Endodermal cell (in vitro differentiated cells): Measurements from ENCODE around the gene MIOS. TPM values are rescaled to one million over a fixed set of nuclear protein-coding genes. Genes with fewer than 3 reads are reported as not detected.
A peak's percentile ranks its signal among the peaks of the same experiment; 100 is the strongest.

Experiments used
- DNase-seq: peaks from one replicate; pipeline ENCODE4 v3.0.0-alpha.2; 2017
- H3K27ac ChIP-seq: 2 replicates; pipeline ENCODE4 v1.5.1; 2013; ENCODE audit warnings: mild to moderate bottlenecking, low read depth, low read length, moderate library complexity
- H3K27me3 ChIP-seq: 2 replicates; pipeline ENCODE4 v1.6.1; 2013; ENCODE audit warnings: mild to moderate bottlenecking, low read length, moderate library complexity; ENCODE audit not compliant: insufficient read depth, control insufficient read depth, poor library complexity, severe bottlenecking
- H3K36me3 ChIP-seq: 2 replicates; pipeline ENCODE4 v1.7.0; 2013; ENCODE audit warnings: mild to moderate bottlenecking, low read length, moderate library complexity; ENCODE audit not compliant: control insufficient read depth, insufficient read depth
- H3K4me1 ChIP-seq: one replicate; pipeline ENCODE4 v1.7.0; 2013; ENCODE audit warnings: low read length; ENCODE audit not compliant: control insufficient read depth, insufficient read depth
- H3K4me3 ChIP-seq: 2 replicates; pipeline ENCODE4 v1.5.1; 2013; ENCODE audit warnings: mild to moderate bottlenecking, low read length, moderate library complexity
- H3K9ac ChIP-seq: 2 replicates; pipeline ENCODE4 v1.6.1; 2013; ENCODE audit warnings: mild to moderate bottlenecking, low read length, moderate library complexity; ENCODE audit not compliant: poor library complexity, severe bottlenecking; ENCODE audit errors: extremely low read depth
- H3K9me3 ChIP-seq: 2 replicates; pipeline ENCODE4 v1.6.1; 2013; ENCODE audit warnings: mild to moderate bottlenecking, low read length, moderate library complexity; ENCODE audit not compliant: control insufficient read depth
- H3K27ac Mint-ChIP-seq: 2 replicates; pipeline ENCODE4 v1.8.0; 2020; ENCODE audit warnings: mixed read lengths
- H3K27me3 Mint-ChIP-seq: 2 replicates; pipeline ENCODE4 v1.8.0; 2021; ENCODE audit warnings: mild to moderate bottlenecking, mixed read lengths; ENCODE audit not compliant: insufficient read depth
- H3K36me3 Mint-ChIP-seq: 2 replicates; pipeline ENCODE4 v1.8.0; 2020; ENCODE audit warnings: low read depth, mixed read lengths
- H3K4me1 Mint-ChIP-seq: 2 replicates; pipeline ENCODE4 v1.8.0; 2020; ENCODE audit warnings: mixed read lengths
- H3K4me3 Mint-ChIP-seq: 2 replicates; pipeline ENCODE4 v1.8.0; 2020; ENCODE audit warnings: mild to moderate bottlenecking, moderate library complexity, mixed read lengths
- H3K9me3 Mint-ChIP-seq: 2 replicates; pipeline ENCODE4 v1.8.0; 2020; ENCODE audit warnings: mild to moderate bottlenecking, mixed read lengths
- WGBS, 2 experiments: methylation state at CpG; one replicate each; pipeline versions ENCODE4 v1.1.5 to v1.1.7; 2013; ENCODE audit warnings: missing lambda C conversion rate in 2 of 2, mixed read lengths in 1 of 2; ENCODE audit not compliant: insufficient coverage in 1 of 2, insufficient read length in 1 of 2; 5-methylcytosine and 5-hydroxymethylcytosine counted together
- long read RNA-seq, 4 experiments: library from polyadenylated mRNA in 2 of 4; library from RNA in 1 of 4; library from capped mRNA in 1 of 4; stranded (forward) in 3 of 4; unstranded in 1 of 4; transcript quantifications; one replicate each; pipeline ENCODE4 v2.0.0, GENCODE V29; 2020 to 2021; ENCODE audit warnings: inconsistent platforms in 1 of 4
- polyA plus RNA-seq, 2 experiments: library from polyadenylated mRNA; stranded (reverse); fragments of 50-300 nt; gene quantifications; one replicate each; pipeline ENCODE4 v1.2.3, GENCODE V29; 2013
- total RNA-seq, 2 donors: library from RNA; stranded (reverse); fragmentation: NEBNext Ultra II Directional in 1 of 2; extraction: Animal tissue kit (Norgen Biotek cat#: 25700) in 1 of 2; gene quantifications; 2 replicates in 1 of 2; 3 replicates in 1 of 2; pipeline ENCODE4 v1.2.1, GENCODE V29; 2021
- TF ChIP-seq, protein P1 (sequence below): fragments of 200-600 bp; sonication (generic); conservative IDR thresholded peaks from 2 replicates; pipeline ENCODE4 v1.5.0; 2021; ENCODE audit warnings: antibody characterized with exemption, mild to moderate bottlenecking

MIOS gene
- 10 to 100 TPM; 53.3 to 55.8 TPM for total RNA-seq
- polyA plus RNA-seq (2013, experiment 1 of 2), result 30.4 TPM
- polyA plus RNA-seq (2013, experiment 2 of 2), result 31.4 TPM
- long read RNA-seq, experiment 1, partial matches to known transcripts, result 5 of 19 reads
- long read RNA-seq, experiment 1, other reads (novel, unspliced or antisense), result 13 of 19 reads
- long read RNA-seq, experiment 2, transcript MIOS-201 (13 exons, 3,453 nt), result major isoform, 13 of 96 reads
- long read RNA-seq, experiment 2, partial matches to known transcripts, result 22 of 96 reads
- long read RNA-seq, experiment 2, other reads (novel, unspliced or antisense), result 59 of 96 reads
- long read RNA-seq, experiment 3, transcript MIOS-202 (12 exons, 3,095 nt), result major isoform, 91 of 225 reads
- long read RNA-seq, experiment 3, transcript MIOS-201 (13 exons, 3,453 nt), result minor isoform, 32 of 225 reads
- long read RNA-seq, experiment 3, partial matches to known transcripts, result 18 of 225 reads
- long read RNA-seq, experiment 3, other reads (novel, unspliced or antisense), result 83 of 225 reads
- long read RNA-seq, experiment 4, partial matches to known transcripts, result 2 of 13 reads
- long read RNA-seq, experiment 4, other reads (novel, unspliced or antisense), result 7 of 13 reads

DNA sequence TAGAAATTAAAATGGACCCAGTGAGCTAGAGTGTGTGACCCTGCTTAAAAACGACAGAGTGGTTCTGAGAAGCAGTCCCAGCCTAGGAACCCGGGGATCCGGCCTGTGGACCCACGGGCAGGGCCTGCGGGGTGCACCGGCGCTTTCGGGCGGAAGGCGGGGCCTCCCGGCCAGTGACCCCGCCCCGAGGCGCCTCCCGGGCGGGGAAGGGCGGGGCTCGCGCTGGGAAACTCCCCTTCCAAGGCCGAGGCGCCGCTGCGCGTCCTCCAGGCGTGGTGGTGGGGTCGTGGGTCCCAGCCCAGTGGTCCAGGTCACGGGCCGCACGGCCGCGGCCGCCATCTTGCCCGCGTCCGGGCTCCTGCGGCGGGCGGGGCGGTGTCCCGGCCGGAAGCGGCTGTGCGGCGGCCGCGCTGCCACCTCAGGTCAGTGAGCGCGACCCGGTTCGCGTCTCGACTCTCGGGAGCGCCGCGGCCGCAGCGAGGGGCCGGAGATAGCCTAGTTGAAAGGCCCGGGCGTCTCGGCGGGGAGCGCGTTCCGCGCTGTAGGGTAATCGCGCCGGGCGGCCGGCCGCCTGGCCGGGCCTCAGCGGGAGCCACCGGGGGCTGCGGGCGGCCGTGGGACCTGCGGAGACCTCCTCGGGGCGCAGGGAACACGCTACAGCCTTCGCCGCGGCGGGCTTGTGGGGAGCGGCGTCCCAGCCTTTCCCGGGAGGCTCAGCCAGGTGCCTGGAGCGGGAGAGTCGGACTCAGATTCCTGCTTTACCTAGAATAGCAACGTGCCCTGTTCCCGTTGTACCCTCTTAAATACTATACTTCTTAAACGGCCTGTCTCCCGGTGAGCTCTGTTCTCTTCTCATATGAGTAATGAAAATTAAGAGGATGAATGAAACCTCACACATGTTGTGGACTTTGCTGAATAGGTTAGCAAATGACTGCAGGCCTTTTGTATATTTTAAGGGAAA is at the start of gene MIOS:
MIOS (plus strand) TSS at position 234 of the 961 bp plus-strand sequence. CDS start 5,592 bp downstream, outside the sequence.
- peaks cover 18% of the 10 kb centered on the region for H3K4me1 Mint-ChIP-seq
- DNase-seq, result peak; percentile 93
- peaks cover 15% of the 10 kb centered on the region for H3K9me3 Mint-ChIP-seq
- TF ChIP-seq, protein P1, sequence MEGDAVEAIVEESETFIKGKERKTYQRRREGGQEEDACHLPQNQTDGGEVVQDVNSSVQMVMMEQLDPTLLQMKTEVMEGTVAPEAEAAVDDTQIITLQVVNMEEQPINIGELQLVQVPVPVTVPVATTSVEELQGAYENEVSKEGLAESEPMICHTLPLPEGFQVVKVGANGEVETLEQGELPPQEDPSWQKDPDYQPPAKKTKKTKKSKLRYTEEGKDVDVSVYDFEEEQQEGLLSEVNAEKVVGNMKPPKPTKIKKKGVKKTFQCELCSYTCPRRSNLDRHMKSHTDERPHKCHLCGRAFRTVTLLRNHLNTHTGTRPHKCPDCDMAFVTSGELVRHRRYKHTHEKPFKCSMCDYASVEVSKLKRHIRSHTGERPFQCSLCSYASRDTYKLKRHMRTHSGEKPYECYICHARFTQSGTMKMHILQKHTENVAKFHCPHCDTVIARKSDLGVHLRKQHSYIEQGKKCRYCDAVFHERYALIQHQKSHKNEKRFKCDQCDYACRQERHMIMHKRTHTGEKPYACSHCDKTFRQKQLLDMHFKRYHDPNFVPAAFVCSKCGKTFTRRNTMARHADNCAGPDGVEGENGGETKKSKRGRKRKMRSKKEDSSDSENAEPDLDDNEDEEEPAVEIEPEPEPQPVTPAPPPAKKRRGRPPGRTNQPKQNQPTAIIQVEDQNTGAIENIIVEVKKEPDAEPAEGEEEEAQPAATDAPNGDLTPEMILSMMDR, result no peak
- no peak within 1 kb of the TSS for H3K4me3 Mint-ChIP-seq
- peaks cover 28% of the 10 kb centered on the region for H3K36me3 ChIP-seq
- H3K4me3 ChIP-seq, result peak within 1 kb of the TSS; percentile 97
- peak within 1 kb of the TSS; percentile 83 for H3K9ac ChIP-seq
- H3K9me3 ChIP-seq, result peaks cover 15% of the 10 kb centered on the region
- peaks cover 29% of the 10 kb centered on the region for H3K36me3 Mint-ChIP-seq
- peak within 1 kb of the TSS; percentile 69 for H3K27ac ChIP-seq
- no peaks in the 10 kb centered on the region for H3K27me3 Mint-ChIP-seq
- peak within 1 kb of the TSS; percentile 23 for H3K27ac Mint-ChIP-seq
- no peaks in the 10 kb centered on the region for H3K27me3 ChIP-seq
- 0 to 1% methylated on average over 17 to 96 of the region's 96 CpGs for WGBS, 2 experiments
- peaks cover 8% of the 10 kb centered on the region for H3K4me1 ChIP-seq

DNA sequence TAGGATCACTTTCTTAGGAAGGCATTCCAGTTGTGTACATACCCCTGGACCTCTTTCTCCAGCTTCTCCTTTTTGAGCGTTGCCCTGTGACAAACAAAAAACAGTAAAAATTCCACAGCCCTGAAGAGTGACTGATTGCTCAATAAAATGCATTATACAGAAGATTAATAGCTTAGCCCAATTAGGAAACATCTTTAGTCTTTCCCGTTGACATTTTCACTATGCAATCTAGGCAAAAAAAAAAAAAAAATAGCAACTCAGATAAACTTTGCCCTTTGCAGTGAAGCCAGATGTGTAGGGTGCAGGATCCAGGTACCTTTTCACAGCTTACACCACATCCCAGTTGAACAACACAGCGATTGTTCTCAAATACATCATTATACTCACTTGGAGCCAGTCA is 48.9 kb upstream of the MIOS start:
- Mint-ChIP-seq H3K4me1 (peaks cover 2% of the 10 kb centered on the region), H3K27ac (no peak overlapping the region), H3K27me3 (no peaks in the 10 kb centered on the region), H3K36me3 (no peaks in the 10 kb centered on the region), H3K9me3 (no peaks in the 10 kb centered on the region), H3K4me3 (no peak overlapping the region)
- H3K9ac ChIP-seq, result no peak overlapping the region
- no peak overlapping the region for H3K4me3 ChIP-seq
- H3K27me3 ChIP-seq, result no peaks in the 10 kb centered on the region
- TF ChIP-seq, protein P1, result no peak
- no peak for DNase-seq
- 87 to 100% methylated on average over 1 to 3 of the region's 3 CpGs for WGBS, 2 experiments
- no peak overlapping the region for H3K27ac ChIP-seq
- no peaks in the 10 kb centered on the region for H3K36me3 ChIP-seq
- no peaks in the 10 kb centered on the region for H3K4me1 ChIP-seq
- no peaks in the 10 kb centered on the region for H3K9me3 ChIP-seq

DNA sequence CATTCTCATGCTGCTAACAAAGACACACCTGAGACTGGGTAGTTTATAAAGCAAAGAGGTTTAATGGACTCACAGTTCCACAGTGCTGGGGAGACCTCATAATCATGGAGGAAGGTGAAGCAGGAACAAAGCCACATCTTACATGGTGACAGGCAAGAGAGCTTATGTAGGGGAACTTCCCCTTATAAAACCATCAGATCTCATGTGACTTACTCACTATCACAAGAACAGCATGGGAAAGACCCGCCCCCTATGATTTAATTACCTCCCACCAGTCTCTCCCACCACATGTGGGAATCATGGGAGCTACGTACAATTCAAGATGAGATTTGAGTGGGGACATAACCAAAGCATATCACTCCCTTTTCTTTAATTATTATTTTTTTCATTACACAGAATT is 47.6 kb upstream of the MIOS start:
- TF ChIP-seq, protein P1, result no peak
- Histone ChIP-seq H3K27ac (no peak overlapping the region), H3K9ac (no peak overlapping the region), H3K36me3 (no peaks in the 10 kb centered on the region), H3K4me1 (no peaks in the 10 kb centered on the region), H3K27me3 (no peaks in the 10 kb centered on the region), H3K9me3 (no peaks in the 10 kb centered on the region), H3K4me3 (no peak overlapping the region)
- Mint-ChIP-seq H3K9me3 (no peaks in the 10 kb centered on the region), H3K4me1 (peaks cover 2% of the 10 kb centered on the region), H3K4me3 (no peak overlapping the region), H3K36me3 (no peaks in the 10 kb centered on the region), H3K27me3 (no peaks in the 10 kb centered on the region), H3K27ac (no peak overlapping the region)
- 94 to 100% methylated on average over 2 of the region's 2 CpGs for WGBS, 2 experiments
- DNase-seq, result no peak
